Urinary bladder (tissue), 4 donors: ENCODE measurements around the gene AMPD1. TPM values are rescaled to one million over a fixed set of nuclear protein-coding genes. Genes with fewer than 3 reads are reported as not detected.

Source experiments
- DNase-seq: peaks from one replicate; pipeline ENCODE4 v3.0.0-alpha.2; 2015; ENCODE audit errors: extremely low spot score
- H3K27ac ChIP-seq: one replicate; pipeline ENCODE4 v1.5.1; 2013; ENCODE audit warnings: low read depth, mild to moderate bottlenecking, moderate library complexity
- H3K36me3 ChIP-seq: one replicate; pipeline ENCODE4 v1.6.1; 2013; ENCODE audit warnings: mild to moderate bottlenecking, moderate library complexity; ENCODE audit not compliant: insufficient read depth
- H3K4me1 ChIP-seq: one replicate; pipeline ENCODE4 v1.6.1; 2013; ENCODE audit warnings: mild to moderate bottlenecking, moderate library complexity; ENCODE audit not compliant: insufficient read depth
- H3K4me3 ChIP-seq: one replicate; pipeline ENCODE4 v1.5.1; 2013; ENCODE audit warnings: low read depth, low read length
- WGBS: extraction: QIAGEN DNeasy Blood & Tissue Kit; methylation state at CpG from one replicate; pipeline ENCODE4 v1.1.7; 2013; 5-methylcytosine and 5-hydroxymethylcytosine counted together
- polyA plus RNA-seq: library from polyadenylated mRNA; stranded (reverse); fragments of 200-250 nt; gene quantifications from one replicate; pipeline ENCODE4 v1.2.3, GENCODE V29; 2013
- total RNA-seq: library from RNA; depleted of rRNA; stranded (reverse); fragments of >200 nt; gene quantifications from one replicate; pipeline ENCODE4 v1.2.3, GENCODE V29; 2014
- donor health status: healthy with polysubstance abuse.
- donor health status: healthy.

Gene AMPD1
- total and polyA plus RNA-seq, 2 donors = 1.9 TPM; not detected in 1

DNA sequence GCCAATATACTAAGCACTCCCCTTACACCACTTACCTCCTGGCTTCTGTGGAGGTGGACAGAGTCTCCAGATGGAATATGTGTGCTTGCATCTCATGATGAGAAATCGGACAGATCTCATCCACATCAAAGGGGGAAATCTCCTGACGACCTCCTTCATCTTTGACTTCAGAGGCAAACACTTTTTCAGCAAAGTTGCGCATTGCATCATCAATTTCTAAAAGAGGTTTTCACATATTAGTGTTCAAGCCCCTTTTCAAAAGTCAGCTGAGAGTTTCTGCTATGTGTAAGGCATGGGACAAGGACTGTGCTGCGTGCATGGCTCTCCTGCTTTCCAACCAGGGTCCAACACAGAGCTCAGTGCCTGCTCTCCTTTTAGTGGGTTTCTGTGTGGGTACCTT, 6.8 kb downstream of the AMPD1 start:
- H3K4me1 ChIP-seq = no peaks in the 10 kb centered on the region
- no peak overlapping the region for H3K27ac ChIP-seq
- no peaks in the 10 kb centered on the region for H3K36me3 ChIP-seq
- no peak overlapping the region for H3K4me3 ChIP-seq
- DNase-seq = no peak
- 83% methylated on average over 4 of the region's 4 CpGs for WGBS

DNA sequence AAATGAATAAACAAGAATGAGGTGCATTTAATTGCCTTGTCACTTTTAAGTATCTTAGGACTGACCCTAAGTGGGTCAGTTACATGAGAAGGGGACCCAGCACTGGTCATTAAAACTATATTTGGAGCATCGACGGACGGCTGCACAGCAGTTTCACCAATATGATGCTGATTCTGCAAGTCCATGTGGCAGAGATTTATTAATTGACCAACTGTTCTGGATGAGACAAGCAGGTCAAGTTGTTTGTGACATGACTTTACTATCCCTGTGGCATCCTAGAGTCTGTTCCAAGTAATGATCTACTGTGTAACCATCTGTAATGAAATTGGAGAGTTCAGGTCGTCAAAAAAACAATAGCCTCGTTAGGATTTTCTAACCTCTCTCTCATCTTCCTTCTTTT, 9.5 kb downstream of the AMPD1 start:
- no peaks in the 10 kb centered on the region for H3K36me3 ChIP-seq
- no peaks in the 10 kb centered on the region for H3K4me1 ChIP-seq
- no peak for DNase-seq
- 79% methylated on average over 5 of the region's 5 CpGs for WGBS
- H3K27ac ChIP-seq = no peak overlapping the region
- H3K4me3 ChIP-seq = no peak overlapping the region

DNA sequence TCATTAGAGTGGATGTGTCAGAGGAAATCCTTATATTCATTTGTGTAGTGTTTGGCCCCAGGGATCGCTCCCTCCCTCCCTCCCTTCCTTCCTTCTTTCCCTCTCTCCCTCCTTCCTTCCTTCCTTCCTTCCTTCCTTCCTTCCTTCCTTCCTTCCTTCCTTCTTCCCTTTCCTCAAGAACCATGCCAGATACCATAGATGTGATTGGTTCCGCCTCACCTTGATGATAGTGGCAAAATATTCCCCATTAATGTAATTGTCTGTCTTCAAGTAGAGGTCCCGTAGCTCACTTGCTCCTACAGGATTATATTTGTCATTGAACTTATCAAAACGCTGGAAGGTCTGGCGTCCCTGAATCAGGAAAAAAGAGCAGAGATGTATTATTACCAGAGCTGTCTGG, 17.7 kb downstream of the AMPD1 start:
- Histone ChIP-seq H3K4me1 (no peaks in the 10 kb centered on the region), H3K27ac (no peak overlapping the region), H3K36me3 (no peaks in the 10 kb centered on the region), H3K4me3 (no peak overlapping the region)
- WGBS = 77% methylated on average over 5 of the region's 5 CpGs
- no peak for DNase-seq

DNA sequence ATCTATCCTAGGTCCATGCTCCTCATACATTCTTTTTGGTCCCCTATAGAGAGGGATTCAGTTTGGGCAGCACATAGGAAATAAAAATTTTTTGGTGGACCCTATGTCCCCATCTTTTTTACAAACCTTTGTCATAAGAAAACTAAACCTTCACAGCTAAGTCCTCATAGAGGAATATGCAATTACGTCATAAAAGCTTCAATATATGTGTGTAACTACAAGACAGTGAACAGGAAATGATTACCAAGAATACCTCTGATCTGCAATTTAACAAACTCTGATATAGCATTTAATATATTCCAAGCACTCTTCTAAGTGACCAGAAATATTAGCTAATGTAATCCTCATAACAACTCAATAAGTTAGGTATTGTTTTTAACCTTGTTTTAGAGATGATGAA, 19.2 kb downstream of the AMPD1 start:
- H3K4me1 ChIP-seq = no peaks in the 10 kb centered on the region
- H3K4me3 ChIP-seq = no peak overlapping the region
- 85% methylated on average over 1 of the region's 1 CpG for WGBS
- H3K27ac ChIP-seq = no peak overlapping the region
- DNase-seq = no peak
- no peaks in the 10 kb centered on the region for H3K36me3 ChIP-seq

DNA sequence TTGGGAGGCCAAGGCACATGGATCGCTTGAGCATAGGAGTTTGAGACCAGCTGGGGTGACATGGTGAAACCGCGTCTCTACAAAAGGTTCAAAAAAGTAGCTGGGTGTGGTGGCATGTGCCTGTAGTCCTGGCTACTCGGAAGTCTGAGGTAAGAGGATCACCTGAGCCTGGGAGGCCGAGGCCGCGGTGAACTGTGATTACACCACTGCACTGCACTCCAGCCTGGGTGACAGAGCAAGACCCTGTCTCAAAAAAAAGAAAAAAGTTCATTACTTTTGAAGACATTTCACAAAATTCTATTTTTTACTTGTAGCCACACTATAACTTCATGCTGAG, 23.4 kb downstream of the AMPD1 start:
- Histone ChIP-seq H3K36me3 (no peaks in the 10 kb centered on the region), H3K4me3 (no peak overlapping the region), H3K4me1 (no peaks in the 10 kb centered on the region), H3K27ac (no peak overlapping the region)
- 79% methylated on average over 7 of the region's 7 CpGs for WGBS
- DNase-seq = no peak

DNA sequence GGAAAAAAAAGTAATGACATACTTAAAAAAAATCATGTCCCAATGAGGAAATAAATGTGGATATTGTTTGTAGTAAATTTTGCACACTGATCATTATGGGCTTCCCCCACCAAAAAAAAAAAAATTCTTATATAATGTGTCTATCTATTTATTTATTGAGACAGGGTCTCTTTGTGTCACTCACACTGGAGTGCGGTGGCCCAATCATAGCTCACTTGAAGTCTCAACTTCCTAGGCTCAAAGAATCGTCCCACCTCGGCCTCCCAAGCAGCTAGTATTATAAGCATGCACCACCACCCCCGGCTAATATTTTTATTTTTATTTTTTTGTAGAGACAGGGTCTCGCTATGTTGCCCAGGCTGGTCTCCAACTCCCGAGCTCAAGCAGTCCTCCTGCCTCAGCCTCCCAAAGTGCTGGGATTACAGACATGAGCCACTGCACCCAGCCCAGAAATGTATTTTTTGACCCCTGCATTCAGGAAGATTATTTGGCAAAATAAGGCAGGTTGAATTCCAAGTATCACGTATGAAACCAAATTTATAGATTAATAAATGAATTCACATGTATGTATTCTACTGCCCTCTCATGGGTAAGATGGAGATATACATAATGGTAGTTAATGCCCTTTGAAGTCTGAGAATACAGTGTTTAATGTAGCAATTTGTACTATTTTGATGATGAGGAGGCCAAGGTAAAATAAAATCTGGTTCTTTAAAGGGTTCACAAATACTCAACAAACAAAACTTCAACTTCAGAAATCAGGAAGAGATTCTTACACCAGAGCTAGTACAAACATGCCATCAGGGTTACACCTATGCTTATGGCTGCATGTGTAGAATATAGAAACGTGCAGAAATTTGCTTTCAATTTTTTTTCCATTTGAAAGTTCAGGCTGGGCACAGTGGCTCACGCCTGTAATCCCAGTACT, 24.1 kb downstream of the AMPD1 start:
- WGBS = 65% methylated on average over 9 of the region's 9 CpGs

DNA sequence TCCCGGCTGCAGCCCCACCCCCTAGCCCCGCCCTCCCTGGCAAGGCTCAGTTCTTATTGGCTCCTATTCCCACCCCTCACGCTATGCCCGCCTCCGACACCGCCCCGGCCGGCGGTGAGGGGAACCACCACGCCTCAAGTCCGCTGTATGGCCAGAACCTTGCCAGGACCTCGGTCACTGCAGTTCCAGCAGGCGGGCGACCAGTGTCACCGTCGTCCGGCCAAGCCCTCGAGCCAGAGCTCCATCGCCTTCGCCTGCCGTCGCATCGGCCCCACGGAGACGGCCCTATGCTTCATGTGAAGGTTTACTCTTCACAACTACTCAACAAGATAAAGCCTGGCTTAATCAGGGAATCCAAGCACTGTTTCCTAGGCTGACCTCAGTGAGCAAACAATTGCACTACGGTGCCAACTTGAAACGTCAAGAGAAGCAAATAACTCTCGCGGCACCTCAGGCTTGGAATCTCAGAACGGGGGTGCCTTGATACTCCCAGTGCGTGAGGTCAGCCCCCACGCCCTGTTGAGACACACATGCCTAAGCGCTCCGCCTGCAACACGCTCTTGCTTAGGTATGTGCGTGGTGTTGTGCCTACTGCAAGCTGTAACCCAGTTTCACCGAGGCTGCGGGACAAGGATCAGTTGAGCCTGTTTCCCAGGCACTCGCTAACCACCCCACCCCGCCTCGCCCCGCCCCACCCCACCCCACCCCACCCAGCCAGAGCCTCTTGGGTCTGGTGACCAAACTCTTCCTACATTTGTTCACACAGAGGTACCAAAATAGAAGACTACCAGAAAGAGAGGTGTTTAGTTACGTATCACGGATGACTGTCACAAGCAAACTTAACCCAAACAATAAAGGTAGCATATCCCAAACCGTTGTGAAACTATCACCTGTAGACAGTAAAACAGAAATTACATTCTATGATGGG, 25.0 kb downstream of the AMPD1 start:
- DNase-seq = peak; percentile 76
- Histone ChIP-seq H3K4me3 (peak overlapping the region; percentile 60), H3K36me3 (no peaks in the 10 kb centered on the region), H3K27ac (peak overlapping the region; percentile 81), H3K4me1 (no peaks in the 10 kb centered on the region)
- 4% methylated on average over 45 of the region's 45 CpGs for WGBS

More for the DNA sequence above, 24.1 kb downstream of the AMPD1 start:
- H3K27ac ChIP-seq = no peak overlapping the region
- no peaks in the 10 kb centered on the region for H3K36me3 ChIP-seq
- no peak for DNase-seq
- no peaks in the 10 kb centered on the region for H3K4me1 ChIP-seq
- H3K4me3 ChIP-seq = no peak overlapping the region

DNA sequence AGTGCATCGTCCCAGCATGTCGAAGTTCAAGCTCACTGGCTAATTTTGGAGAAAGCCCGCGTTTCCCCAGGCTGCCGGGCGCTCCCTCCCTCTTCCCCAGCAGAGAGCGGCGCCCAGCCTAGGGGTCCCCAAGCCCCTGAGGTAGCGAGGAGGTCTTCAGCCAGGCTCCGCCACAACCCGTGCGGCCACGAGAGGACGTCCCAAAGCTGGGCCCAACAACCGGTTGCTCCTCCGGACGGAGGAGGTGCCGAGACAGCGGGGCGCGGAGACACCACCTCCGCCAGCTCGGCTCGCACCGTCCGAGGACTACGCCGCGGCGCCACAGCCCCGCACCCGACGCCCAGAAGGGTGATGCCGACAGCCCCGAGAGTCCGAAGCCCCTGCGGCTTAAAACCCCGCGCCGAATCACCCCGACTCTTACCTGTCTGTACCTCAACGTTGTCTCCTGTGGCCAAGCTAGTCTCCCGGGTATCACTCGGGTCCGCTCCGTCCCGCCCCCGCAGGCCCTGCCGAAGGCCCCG, 25.7 kb downstream of the AMPD1 start, which contains the start of gene DENND2C:
Gene DENND2C (minus strand): TSS at position 488 of the 521 bp plus-strand sequence. CDS start 44,065 bp downstream, outside the sequence.
- H3K27ac ChIP-seq = peak within 1 kb of the TSS; percentile 85
- H3K36me3 ChIP-seq = no peaks in the 10 kb centered on the region
- DNase-seq = no peak
- under 1% methylated on average over 50 of the region's 50 CpGs for WGBS
- H3K4me3 ChIP-seq = peak within 1 kb of the TSS; percentile 60
- no peaks in the 10 kb centered on the region for H3K4me1 ChIP-seq

DNA sequence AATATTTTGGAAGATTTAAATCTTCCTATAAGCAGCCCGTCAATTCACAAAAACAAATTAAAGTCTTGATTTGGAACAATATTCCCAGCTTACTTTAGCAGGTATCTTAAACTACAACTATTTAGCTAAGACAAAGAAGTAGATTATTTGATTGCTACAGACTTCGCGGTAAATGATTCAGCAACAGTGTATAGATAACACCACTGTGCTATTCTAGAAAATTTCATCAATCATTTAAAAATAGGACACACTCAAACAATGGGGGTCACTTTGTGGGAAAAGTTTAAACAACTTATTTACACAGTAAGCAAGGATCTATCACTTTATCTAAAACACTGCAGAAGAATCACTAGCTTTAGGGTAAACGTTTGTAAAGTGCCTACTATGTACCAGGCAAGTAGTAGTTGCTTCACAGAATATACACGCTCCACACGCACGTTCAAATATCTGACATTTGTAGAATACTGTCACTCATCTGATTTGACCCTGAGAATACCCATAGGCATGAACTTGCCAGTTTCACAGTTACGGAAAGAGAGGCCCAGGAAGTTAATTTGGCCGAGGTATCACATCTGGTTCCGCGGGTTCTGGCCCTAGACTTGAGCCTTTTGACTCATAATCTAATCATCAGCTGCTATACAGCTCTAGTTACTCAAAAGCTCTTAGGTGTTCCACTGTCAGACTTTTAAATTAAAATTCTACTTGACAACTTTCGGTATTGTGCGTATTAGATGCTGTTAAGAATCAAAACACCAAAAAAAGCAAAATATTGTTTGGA, 26.4 kb downstream of the AMPD1 start:
- peak overlapping the region; percentile 60 for H3K4me3 ChIP-seq
- H3K36me3 ChIP-seq = no peaks in the 10 kb centered on the region
- H3K27ac ChIP-seq = no peak overlapping the region
- 51% methylated on average over 13 of the region's 13 CpGs for WGBS
- DNase-seq = peak; percentile 1
- H3K4me1 ChIP-seq = no peaks in the 10 kb centered on the region

DNA sequence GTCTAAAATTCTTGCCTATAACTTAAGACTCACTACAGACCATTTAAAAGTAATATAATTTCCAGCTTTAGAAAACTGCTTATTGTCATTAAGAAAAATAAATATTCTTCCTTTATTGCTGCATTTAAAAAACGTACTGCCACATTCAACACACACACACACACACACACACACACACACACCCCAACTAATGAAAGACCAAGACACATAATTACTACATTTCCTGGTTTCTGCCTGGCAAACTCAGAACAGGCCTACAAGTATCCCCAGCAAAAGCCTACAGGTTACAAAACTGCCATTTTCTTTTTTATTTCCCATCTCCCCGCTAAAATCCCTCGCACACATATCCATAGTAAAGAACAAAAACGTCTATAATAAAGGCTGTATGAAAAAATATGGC, 27.0 kb downstream of the AMPD1 start:
- Histone ChIP-seq H3K4me3 (no peak overlapping the region), H3K4me1 (no peaks in the 10 kb centered on the region), H3K36me3 (no peaks in the 10 kb centered on the region), H3K27ac (no peak overlapping the region)
- WGBS = 85% methylated on average over 4 of the region's 4 CpGs
- no peak for DNase-seq

DNA sequence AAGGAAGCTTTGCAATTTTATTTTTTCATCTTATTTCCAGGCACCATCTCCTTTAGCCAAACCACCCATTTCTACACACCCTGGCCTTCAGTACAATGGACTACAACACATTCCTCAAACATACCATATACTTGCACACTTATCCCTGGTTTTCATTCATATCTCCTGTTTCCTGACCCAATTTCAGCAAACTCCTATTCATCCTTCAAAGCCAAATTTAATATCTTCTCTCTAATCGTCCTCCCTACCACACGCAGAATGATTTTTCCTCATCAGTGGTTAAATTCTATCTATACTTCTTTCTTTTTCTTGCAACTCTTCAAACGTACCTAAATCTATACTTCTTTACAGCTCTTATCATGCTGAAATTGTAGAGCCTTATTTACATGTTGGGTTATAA, 28.4 kb downstream of the AMPD1 start:
- Histone ChIP-seq H3K4me1 (no peaks in the 10 kb centered on the region), H3K4me3 (no peak overlapping the region), H3K36me3 (no peaks in the 10 kb centered on the region), H3K27ac (no peak overlapping the region)
- no peak for DNase-seq
- WGBS = 88% methylated on average over 3 of the region's 3 CpGs

DNA sequence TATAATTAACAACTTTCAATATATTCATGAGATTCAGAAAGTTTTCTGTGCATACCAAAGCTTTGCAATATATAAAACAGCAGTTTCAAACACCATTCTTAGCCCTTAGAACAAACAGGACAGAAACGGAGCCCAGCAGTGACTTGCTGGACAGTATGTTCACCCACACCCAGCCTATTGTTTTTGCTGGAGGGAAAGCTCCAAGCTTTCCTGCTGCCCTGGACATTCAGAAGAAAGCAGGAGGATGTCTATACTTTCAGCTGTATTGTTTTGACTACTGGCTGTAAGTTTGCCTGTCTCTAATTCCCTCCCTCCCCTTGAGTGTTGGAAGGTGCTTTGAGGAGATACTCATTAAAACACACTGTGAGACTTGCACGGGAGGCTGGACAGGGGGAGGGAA, 35.1 kb downstream of the AMPD1 start:
- H3K4me1 ChIP-seq = no peaks in the 10 kb centered on the region
- WGBS = 24% methylated on average over 2 of the region's 2 CpGs
- H3K27ac ChIP-seq = no peak overlapping the region
- no peaks in the 10 kb centered on the region for H3K36me3 ChIP-seq
- DNase-seq = no peak
- H3K4me3 ChIP-seq = no peak overlapping the region

DNA sequence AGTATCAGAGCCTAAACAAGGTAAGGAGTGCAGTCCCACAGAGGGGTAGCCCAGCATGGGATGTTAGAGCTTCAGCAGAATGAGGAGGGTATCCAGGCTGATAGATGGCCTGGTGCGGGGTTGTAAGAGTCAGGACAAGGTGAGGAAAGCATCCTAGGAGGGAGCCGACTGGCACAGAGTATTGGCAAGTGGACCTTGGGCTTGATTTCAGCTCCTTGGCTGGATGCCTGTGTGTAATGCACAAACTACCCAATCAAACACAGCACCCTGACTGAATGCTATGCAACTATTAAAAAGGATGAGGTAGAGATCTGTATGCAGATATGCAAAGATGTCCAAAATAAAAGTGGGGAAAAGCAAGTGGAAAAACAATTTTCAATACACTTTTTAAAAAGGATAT, 43.5 kb downstream of the AMPD1 start:
- no peak overlapping the region for H3K4me3 ChIP-seq
- H3K4me1 ChIP-seq = no peaks in the 10 kb centered on the region
- no peak for DNase-seq
- H3K27ac ChIP-seq = no peak overlapping the region
- H3K36me3 ChIP-seq = no peaks in the 10 kb centered on the region
- 73% methylated on average over 2 of the region's 2 CpGs for WGBS
